H1 (cell line): ENCODE data around the gene FBXL14. TPM values are rescaled to one million over a fixed set of nuclear protein-coding genes. Genes with fewer than 3 reads are reported as not detected.

Experiments used
- CTCF ChIA-PET: fragments of 300-600 bp; sonication (Branson Sonifier 250); formaldehyde crosslinking; loops from one replicate; lab custom pipeline; 2021; ENCODE audit not compliant: partially characterized antibody; lab: Charles Lee
- POLR2A ChIA-PET: fragments of 300-600 bp; sonication (Branson Sonifier 250); formaldehyde crosslinking; loops from one replicate; lab custom pipeline; 2021; ENCODE audit warnings: inconsistent platforms; ENCODE audit not compliant: partially characterized antibody; lab: Charles Lee
- DNase-seq, 2 experiments: peaks; one replicate each; pipeline versions ENCODE4 v3.0.0 to v3.0.0-alpha.2; 2010 to 2022; ENCODE audit warnings: low spot score in 2 of 2, low read depth in 1 of 2, mixed read lengths in 1 of 2
- FAIRE-seq: peaks from 2 replicates; lab custom pipeline; 2011; peaks lifted over from hg19 to GRCh38; lab: Jason Lieb, UNC
- H2AFZ ChIP-seq: 2 replicates; pipeline ENCODE4 v1.8.1; 2012; ENCODE audit warnings: low read length, inconsistent platforms
- H2AK5ac ChIP-seq: 2 replicates; pipeline ENCODE4 v1.6.1; 2013; ENCODE audit warnings: low read depth, low read length
- H2BK120ac ChIP-seq: replicated peaks from 2 replicates; pipeline ENCODE3; 2013; ENCODE audit warnings: low read depth, low read length, inconsistent platforms
- H2BK12ac ChIP-seq: 2 replicates; pipeline ENCODE4 v1.6.1; 2013; ENCODE audit warnings: low read depth, low read length
- H2BK15ac ChIP-seq: 2 replicates; pipeline ENCODE4 v1.6.1; 2013; ENCODE audit warnings: low read length
- H2BK20ac ChIP-seq: 2 replicates; pipeline ENCODE4 v1.6.1; 2013; ENCODE audit warnings: low read length
- H2BK5ac ChIP-seq: 2 replicates; pipeline ENCODE4 v1.6.1; 2013; ENCODE audit warnings: low read depth, low read length
- H3K14ac ChIP-seq: 2 replicates; pipeline ENCODE4 v1.6.1; 2013; ENCODE audit warnings: inconsistent platforms; ENCODE audit not compliant: insufficient read length
- H3K18ac ChIP-seq: 2 replicates; pipeline ENCODE4 v1.6.1; 2013; ENCODE audit warnings: low read length; ENCODE audit errors: extremely low read depth
- H3K23ac ChIP-seq: 2 replicates; pipeline ENCODE4 v1.6.1; 2013; ENCODE audit warnings: inconsistent platforms; ENCODE audit not compliant: insufficient read length
- H3K23me2 ChIP-seq: 2 replicates; pipeline ENCODE4 v1.6.1; 2013; ENCODE audit warnings: low read depth, low read length
- H3K27ac ChIP-seq: 2 replicates; pipeline ENCODE4 v1.6.1; 2011; ENCODE audit warnings: low read depth, low read length, inconsistent platforms
- H3K27me3 ChIP-seq, 4 experiments: replicated peaks in 1 of 4; 1 replicate in 1 of 4; 2 replicates in 3 of 4; pipeline versions ENCODE4 v1.6.1 to v1.8.1; 2011 to 2013; ENCODE audit warnings: low read length in 3 of 4, mild to moderate bottlenecking in 3 of 4, inconsistent platforms in 2 of 4, mixed read lengths in 2 of 4, moderate library complexity in 1 of 4; ENCODE audit not compliant: control insufficient read depth in 3 of 4, insufficient read depth in 3 of 4; ENCODE audit errors: extremely low read depth in 1 of 4
- H3K36me3 ChIP-seq, 4 experiments: 2 replicates each; pipeline versions ENCODE4 v1.6.1 to v1.8.1; 2011 to 2013; ENCODE audit warnings: mild to moderate bottlenecking in 4 of 4, low read length in 3 of 4, moderate library complexity in 2 of 4, control low read depth in 1 of 4, inconsistent platforms in 1 of 4; ENCODE audit not compliant: insufficient read depth in 4 of 4, control insufficient read depth in 2 of 4
- H3K4ac ChIP-seq: replicated peaks from 2 replicates; pipeline ENCODE3; 2013; ENCODE audit warnings: low read length, low read depth, mixed read lengths, inconsistent platforms; ENCODE audit not compliant: insufficient read length
- H3K4me1 ChIP-seq, 4 experiments: replicated peaks in 1 of 4; 1 replicate in 1 of 4; 2 replicates in 3 of 4; pipeline versions ENCODE4 v1.6.1 to v1.8.1; 2011 to 2013; ENCODE audit warnings: low read length in 3 of 4, inconsistent platforms in 2 of 4, mixed read lengths in 1 of 4; ENCODE audit not compliant: insufficient read depth in 4 of 4, control insufficient read depth in 3 of 4
- H3K4me2 ChIP-seq, 2 experiments: 2 replicates each; pipeline versions ENCODE4 v1.6.1 to v1.8.1; 2011 to 2013; ENCODE audit warnings: low read depth in 2 of 2, low read length in 2 of 2, control low read depth in 1 of 2, inconsistent platforms in 1 of 2, mild to moderate bottlenecking in 1 of 2; ENCODE audit not compliant: insufficient read depth in 1 of 2
- H3K4me3 ChIP-seq, 4 experiments: fragments of 200-600, 300-600 bp in 1 of 4; sonication (generic), shearing (Covaris generic), sonication (Bioruptor Twin) in 1 of 4; 2 replicates each; pipeline versions ENCODE4 v1.5.1 to v1.8.1; 2011 to 2016; ENCODE audit warnings: low read length in 4 of 4, low read depth in 3 of 4, control low read depth in 2 of 4, inconsistent platforms in 2 of 4, mild to moderate bottlenecking in 2 of 4, mixed read lengths in 1 of 4, moderate library complexity in 1 of 4; ENCODE audit not compliant: insufficient read depth in 2 of 4; ENCODE audit errors: extremely low read depth in 1 of 4
- H3K56ac ChIP-seq: replicated peaks from 2 replicates; pipeline ENCODE3; 2013; ENCODE audit warnings: low read depth, mild to moderate bottlenecking, mixed read lengths, low read length, inconsistent platforms; ENCODE audit not compliant: insufficient read length
- H3K79me1 ChIP-seq: 2 replicates; pipeline ENCODE4 v1.6.1; 2013; ENCODE audit warnings: low read depth, low read length, control low read depth
- H3K79me2 ChIP-seq, 2 experiments: 2 replicates each; pipeline versions ENCODE4 v1.6.1 to v1.8.1; 2012 to 2013; ENCODE audit warnings: low read length in 2 of 2, mild to moderate bottlenecking in 2 of 2, inconsistent platforms in 1 of 2; ENCODE audit not compliant: insufficient read depth in 2 of 2, control insufficient read depth in 1 of 2
- H3K9ac ChIP-seq, 4 experiments: replicated peaks in 1 of 4; 1 replicate in 1 of 4; 2 replicates in 3 of 4; pipeline versions ENCODE4 v1.6.1 to v1.8.1; 2011 to 2013; ENCODE audit warnings: low read depth in 3 of 4, low read length in 3 of 4, control low read depth in 2 of 4, mild to moderate bottlenecking in 2 of 4, moderate library complexity in 2 of 4, inconsistent platforms in 1 of 4; ENCODE audit errors: extremely low read depth in 1 of 4
- H3K9me3 ChIP-seq, 2 experiments: 2 replicates each; pipeline versions ENCODE4 v1.6.1 to v1.8.1; 2012 to 2013; ENCODE audit warnings: mild to moderate bottlenecking in 2 of 2, moderate library complexity in 2 of 2, control low read depth in 1 of 2, inconsistent platforms in 1 of 2, low read depth in 1 of 2, low read length in 1 of 2, mixed read lengths in 1 of 2; ENCODE audit not compliant: insufficient read depth in 2 of 2
- H4K20me1 ChIP-seq, 2 experiments: replicated peaks in 1 of 2; 2 replicates each; pipeline versions ENCODE3 to v1.8.1; 2011 to 2013; ENCODE audit warnings: inconsistent platforms in 2 of 2, low read length in 2 of 2, mild to moderate bottlenecking in 1 of 2; ENCODE audit not compliant: insufficient read depth in 2 of 2, control insufficient read depth in 1 of 2
- H4K5ac ChIP-seq: 2 replicates; pipeline ENCODE4 v1.6.1; 2013; ENCODE audit warnings: low read length, low read depth, mixed read lengths, inconsistent platforms; ENCODE audit not compliant: insufficient read length
- H4K8ac ChIP-seq: 2 replicates; pipeline ENCODE4 v1.8.0; 2013; ENCODE audit warnings: mild to moderate bottlenecking, moderate library complexity, low read length, inconsistent platforms; ENCODE audit not compliant: insufficient read depth; ENCODE audit errors: extremely low read depth
- H4K91ac ChIP-seq: replicated peaks from 2 replicates; pipeline ENCODE3; 2013; ENCODE audit warnings: low read length, mixed read lengths, inconsistent platforms; ENCODE audit not compliant: insufficient read length
- CHD1 ChIP-seq: IDR thresholded peaks from 2 replicates; pipeline ENCODE4 v1.6.1; 2012; ENCODE audit warnings: low read depth, low read length, improper control_type of control experiment
- SP4 ChIP-seq: IDR thresholded peaks from 2 replicates; pipeline ENCODE4 v1.6.1; 2012; ENCODE audit warnings: low read length, inconsistent platforms
- SUZ12 ChIP-seq: fragments of 200-600 bp; sonication (generic); IDR thresholded peaks from 2 replicates; pipeline ENCODE4 v1.6.1; 2012; ENCODE audit warnings: mild to moderate bottlenecking, inconsistent platforms, low read length, moderate library complexity, mixed read lengths
- WGBS, 2 experiments: shearing (Covaris generic) in 1 of 2; methylation state at CpG; one replicate each; pipeline versions ENCODE4 v1.1.6 to v1.1.7; 2013 to 2015; ENCODE audit warnings: low lambda C conversion rate in 2 of 2, mixed read lengths in 2 of 2, inconsistent platforms in 1 of 2, low coverage in 1 of 2, missing lambda C conversion rate in 1 of 2; ENCODE audit not compliant: insufficient replicate concordance in 2 of 2, insufficient coverage in 1 of 2, insufficient read length in 1 of 2; ENCODE audit errors: extremely low coverage in 1 of 2, missing lambda C conversion rate in 1 of 2; 5-methylcytosine and 5-hydroxymethylcytosine counted together
- polyA plus RNA-seq, 7 experiments: library from polyadenylated mRNA; depleted of rRNA in 3 of 7; stranded (reverse) in 5 of 7; unstranded in 2 of 7; fragments of >200 nt in 5 of 7; fragments of 200-250 nt in 2 of 7; gene quantifications; 1 replicate in 5 of 7; 2 replicates in 1 of 7; 4 replicates in 1 of 7; pipeline versions ENCODE4 v1.2.1 to v1.2.3, GENCODE V29; 2011 to 2013; ENCODE audit warnings: missing spikeins in 2 of 7, mixed read lengths in 2 of 7
- total RNA-seq: library from RNA; stranded (reverse); fragmentation: NEBNext Ultra II Directional; extraction: Animal tissue kit (Norgen Biotek cat#: 25700); gene quantifications from 2 replicates; pipeline ENCODE4 v1.2.1, GENCODE V29; 2021

Gene FBXL14
- total and polyA plus RNA-seq, 2 of the 8 experiments (the other 6 are each of a cell fraction or from before 2014, with no cell fraction given), result 5.5 to 9.6 TPM

DNA sequence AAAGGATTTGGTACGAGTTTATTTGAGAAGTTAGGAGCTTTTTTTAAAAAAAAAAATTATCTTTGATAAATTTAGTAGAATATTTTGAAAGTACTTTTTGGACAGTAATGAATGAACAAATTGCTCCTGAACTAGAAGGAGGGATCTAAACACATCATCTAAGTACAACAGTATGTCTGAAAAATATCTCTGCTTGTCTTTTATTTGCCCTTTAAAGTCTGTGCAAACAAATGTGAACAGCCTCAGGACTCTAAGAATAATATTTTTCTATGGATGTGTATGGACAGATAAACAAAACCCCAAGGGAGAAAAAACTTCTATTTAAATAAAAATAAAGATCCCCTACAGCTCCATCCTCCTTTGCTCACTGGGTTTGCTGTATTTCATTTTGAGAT, 19.5 kb downstream of the FBXL14 start:
- Histone ChIP-seq H3K36me3 (no peaks in the 10 kb centered on the region), H2BK15ac (no peak overlapping the region), H3K18ac (no peak overlapping the region), H3K4ac (no peak overlapping the region), H2BK20ac (no peak overlapping the region), H3K4me2 (no peak overlapping the region), H4K20me1 (peaks cover 0 to 2% of the 10 kb centered on the region in 2 experiments), H3K79me1 (no peaks in the 10 kb centered on the region), H2BK120ac (no peak overlapping the region), H2BK5ac (no peak overlapping the region), H2AFZ (no peak overlapping the region), H3K27ac (no peak overlapping the region), H2AK5ac (no peak overlapping the region), H4K91ac (no peak overlapping the region), H3K79me2 (no peaks in the 10 kb centered on the region), H4K5ac (no peak overlapping the region), H2BK12ac (no peak overlapping the region), H3K4me3 (no peak overlapping the region), H4K8ac (no peak overlapping the region), H3K4me1 (no peaks in the 10 kb centered on the region), H3K9me3 (no peaks in the 10 kb centered on the region), H3K56ac (no peak overlapping the region), H3K14ac (no peak overlapping the region), H3K27me3 (no peaks in the 10 kb centered on the region; a peak in 4 of 7 replicates), H3K23ac (no peak overlapping the region), H3K9ac (no peak overlapping the region), H3K23me2 (no peaks in the 10 kb centered on the region)
- FAIRE-seq (no peak), DNase-seq (no peak)
- POLR2A ChIA-PET, result interaction anchor here (0.7 kb wide), 1 partner anchor 198 kb away, joined by 3 read pairs; no protein-coding TSS in a partner anchor
- WGBS, 2 experiments, result 67 to 100% methylated on average over 1 of the region's 1 CpG
- CTCF ChIA-PET, result interaction anchor here (0.6 to 10.2 kb wide), 7 partner anchors 9 to 1349 kb away, joined by 3 to 88 read pairs (median 4); no protein-coding TSS in a partner anchor
- no peak for TF ChIP-seq CHD1
- TF ChIP-seq SP4, result no peak
- no peak for TF ChIP-seq SUZ12
